ENCODE measurements around the gene PEF1.

- TF ChIP-seq PKNOX1 (IDR thresholded peaks at IDR 0.05), result no peak
- no peak for TF ChIP-seq FOXA1 (IDR thresholded peaks at IDR 0.05)
- no peak for TF ChIP-seq SP1 (IDR thresholded peaks at IDR 0.05)
- TF ChIP-seq CTBP1 (IDR thresholded peaks at IDR 0.05; ENCODE audit: borderline replicate concordance), result no peak
- TF ChIP-seq BHLHE40 (IDR thresholded peaks at IDR 0.05; ENCODE audit: borderline replicate concordance), result no peak
- no peak for TF ChIP-seq ZNF384 (IDR thresholded peaks at IDR 0.05)
- no peak for TF ChIP-seq L3MBTL2 (conservative IDR thresholded peaks at IDR 0.05)
- no peak for TF ChIP-seq ARNT (IDR thresholded peaks at IDR 0.05)
- TF ChIP-seq FOXK2 (IDR thresholded peaks at IDR 0.05), result no peak
- no peak for TF ChIP-seq HDGF (IDR thresholded peaks at IDR 0.05; ENCODE audit: borderline replicate concordance)
- no peak for TF ChIP-seq FOXM1 (IDR thresholded peaks at IDR 0.05; ENCODE audit: borderline replicate concordance)
- TF ChIP-seq TARDBP (IDR thresholded peaks at IDR 0.05), result no peak
These were observed 38.7 kb downstream of the PEF1 start for GRCh38 chr1:31605908-31606427.
